Astrocyte of the spinal cord (primary cell): ENCODE measurements around the gene OR51I2.

Experiments used
- DNase-seq: peaks from one replicate; pipeline ENCODE4 v3.0.0; 2011; ENCODE audit warnings: low read depth, low spot score
- H3K4me3 ChIP-seq: 2 replicates; pipeline ENCODE4 v1.5.1; 2011; ENCODE audit warnings: low read depth, mild to moderate bottlenecking, low read length, moderate library complexity
- in situ Hi-C: cut with HindIII; loops from 2 replicates; pipeline ENCODE4 v1.10.0; 2017; ENCODE audit warnings: low sequenced_read_pairs
- TF ChIP-seq, protein P1 (sequence below): IDR thresholded peaks from 2 replicates; pipeline ENCODE4 v1.5.1; 2012; ENCODE audit warnings: low read depth, mild to moderate bottlenecking, low read length, inconsistent platforms

Gene OR51I2, protein sequence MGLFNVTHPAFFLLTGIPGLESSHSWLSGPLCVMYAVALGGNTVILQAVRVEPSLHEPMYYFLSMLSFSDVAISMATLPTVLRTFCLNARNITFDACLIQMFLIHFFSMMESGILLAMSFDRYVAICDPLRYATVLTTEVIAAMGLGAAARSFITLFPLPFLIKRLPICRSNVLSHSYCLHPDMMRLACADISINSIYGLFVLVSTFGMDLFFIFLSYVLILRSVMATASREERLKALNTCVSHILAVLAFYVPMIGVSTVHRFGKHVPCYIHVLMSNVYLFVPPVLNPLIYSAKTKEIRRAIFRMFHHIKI

GRCh38 chr11:5449023-5449422 lies at the start of gene OR51I2:
TSS of gene OR51I2 (plus strand) at chr11:5449323. CDS start at chr11:5453489, 4,166 bp downstream.
- H3K4me3 ChIP-seq: no peak within 1 kb of the TSS
- TF ChIP-seq, protein P1, sequence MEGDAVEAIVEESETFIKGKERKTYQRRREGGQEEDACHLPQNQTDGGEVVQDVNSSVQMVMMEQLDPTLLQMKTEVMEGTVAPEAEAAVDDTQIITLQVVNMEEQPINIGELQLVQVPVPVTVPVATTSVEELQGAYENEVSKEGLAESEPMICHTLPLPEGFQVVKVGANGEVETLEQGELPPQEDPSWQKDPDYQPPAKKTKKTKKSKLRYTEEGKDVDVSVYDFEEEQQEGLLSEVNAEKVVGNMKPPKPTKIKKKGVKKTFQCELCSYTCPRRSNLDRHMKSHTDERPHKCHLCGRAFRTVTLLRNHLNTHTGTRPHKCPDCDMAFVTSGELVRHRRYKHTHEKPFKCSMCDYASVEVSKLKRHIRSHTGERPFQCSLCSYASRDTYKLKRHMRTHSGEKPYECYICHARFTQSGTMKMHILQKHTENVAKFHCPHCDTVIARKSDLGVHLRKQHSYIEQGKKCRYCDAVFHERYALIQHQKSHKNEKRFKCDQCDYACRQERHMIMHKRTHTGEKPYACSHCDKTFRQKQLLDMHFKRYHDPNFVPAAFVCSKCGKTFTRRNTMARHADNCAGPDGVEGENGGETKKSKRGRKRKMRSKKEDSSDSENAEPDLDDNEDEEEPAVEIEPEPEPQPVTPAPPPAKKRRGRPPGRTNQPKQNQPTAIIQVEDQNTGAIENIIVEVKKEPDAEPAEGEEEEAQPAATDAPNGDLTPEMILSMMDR: no peak
- no peak for DNase-seq
- in situ Hi-C loops: no loop called here

DNA sequence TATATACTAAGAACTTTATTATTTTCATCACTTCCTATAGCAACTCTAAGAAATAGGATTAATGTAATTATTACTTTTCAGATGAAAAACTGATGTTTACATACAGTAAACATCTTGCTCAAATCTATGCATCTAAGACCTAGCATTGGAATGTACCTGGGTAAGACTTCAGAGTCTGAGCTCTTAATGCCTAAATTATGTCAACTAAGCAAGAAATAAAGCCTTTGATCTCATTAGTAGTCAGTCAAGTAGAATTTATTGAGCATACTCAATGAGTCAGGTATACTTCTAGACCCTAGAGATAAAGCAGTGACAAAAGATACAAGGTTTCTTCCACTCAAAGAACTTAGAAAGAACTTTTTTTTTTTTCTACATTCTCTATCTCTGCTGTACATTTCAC lies 44.0 kb upstream of the OR51I2 start:
- in situ Hi-C loops: no loop called here
- TF ChIP-seq, protein P1: no peak
- no peak overlapping the region for H3K4me3 ChIP-seq
- no peak for DNase-seq

- TF ChIP-seq, protein P1: no peak
- DNase-seq: no peak
- in situ Hi-C loops: no loop called here
- H3K4me3 ChIP-seq: no peak overlapping the region
Observed at GRCh38 chr11:5420993-5421392, 28.1 kb upstream of the OR51I2 start.

- TF ChIP-seq, protein P1: no peak
- in situ Hi-C loops: no loop called here
- DNase-seq: no peak
- H3K4me3 ChIP-seq: no peak within 1 kb of the TSS
Observed at GRCh38 chr11:5421811-5422210, 27.3 kb upstream of the OR51I2 start, which contains the start of gene OR51Q1. TSS of gene OR51Q1 (plus strand) at chr11:5422111. CDS start at chr11:5422201, 90 bp downstream.

DNA sequence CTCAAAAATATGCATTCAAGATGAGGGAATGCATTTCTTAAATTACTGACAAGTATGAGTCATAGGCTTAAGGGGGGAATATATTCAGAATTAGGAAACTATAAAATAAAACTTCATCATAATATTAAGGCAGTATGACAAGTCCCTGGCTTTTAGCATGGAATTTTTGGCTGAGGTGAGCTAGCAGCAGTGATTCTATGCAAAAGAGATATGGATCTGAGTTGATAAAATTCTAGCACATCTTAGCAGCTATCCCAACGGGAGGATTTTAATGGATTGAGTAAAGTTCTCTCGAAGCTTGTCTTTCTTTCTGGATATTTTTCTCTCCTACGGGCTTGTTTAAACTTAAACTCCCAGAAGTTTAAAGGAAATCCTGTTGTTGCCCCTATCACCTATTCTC lies 26.0 kb upstream of the OR51I2 start:
- TF ChIP-seq, protein P1: no peak
- no peak overlapping the region for H3K4me3 ChIP-seq
- no peak for DNase-seq
- in situ Hi-C loops: no loop called here

GRCh38 chr11:5441414-5441813 lies 7.7 kb upstream of the OR51I2 start, which contains the start of gene OR51I1:
TSS of gene OR51I1 (minus strand) at chr11:5441514. CDS start at chr11:5441514, 0 bp downstream.
- in situ Hi-C loops: no loop called here
- H3K4me3 ChIP-seq: no peak within 1 kb of the TSS
- TF ChIP-seq, protein P1: no peak
- DNase-seq: no peak
